HG02798 (cell line): ENCODE results near the gene AFDN.
"Not testable (repeated sequence)": the region's sequence is repeated elsewhere in the genome, so short reads cannot be mapped to it uniquely, and the experiment has no call there.

Source experiments
- ATAC-seq: cut with Tn5 transposase; IDR thresholded peaks from one replicate; pipeline ENCODE4 v1.9.1; 2021; ENCODE audit warnings: mild to moderate bottlenecking; ENCODE audit not compliant: unreplicated experiment, poor library complexity

The AFDN gene

DNA sequence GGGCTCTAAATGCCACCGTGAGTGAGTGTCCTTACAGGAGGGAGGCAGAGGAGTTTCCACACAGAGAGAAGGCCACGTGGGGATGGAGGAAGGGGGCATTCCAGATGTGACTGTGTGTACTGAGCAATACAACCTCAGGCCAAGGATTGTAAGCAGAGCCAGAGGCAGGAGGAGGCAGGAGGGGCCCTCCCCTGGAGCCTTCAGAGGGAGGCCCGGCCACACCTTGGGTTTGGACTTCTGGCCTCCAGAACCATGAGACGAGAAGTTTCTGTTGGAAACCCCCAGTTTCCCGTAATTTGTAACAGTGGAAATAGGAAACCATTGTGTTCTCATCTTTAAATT lies 161.4 kb downstream of the AFDN start:
- no peak for ATAC-seq

DNA sequence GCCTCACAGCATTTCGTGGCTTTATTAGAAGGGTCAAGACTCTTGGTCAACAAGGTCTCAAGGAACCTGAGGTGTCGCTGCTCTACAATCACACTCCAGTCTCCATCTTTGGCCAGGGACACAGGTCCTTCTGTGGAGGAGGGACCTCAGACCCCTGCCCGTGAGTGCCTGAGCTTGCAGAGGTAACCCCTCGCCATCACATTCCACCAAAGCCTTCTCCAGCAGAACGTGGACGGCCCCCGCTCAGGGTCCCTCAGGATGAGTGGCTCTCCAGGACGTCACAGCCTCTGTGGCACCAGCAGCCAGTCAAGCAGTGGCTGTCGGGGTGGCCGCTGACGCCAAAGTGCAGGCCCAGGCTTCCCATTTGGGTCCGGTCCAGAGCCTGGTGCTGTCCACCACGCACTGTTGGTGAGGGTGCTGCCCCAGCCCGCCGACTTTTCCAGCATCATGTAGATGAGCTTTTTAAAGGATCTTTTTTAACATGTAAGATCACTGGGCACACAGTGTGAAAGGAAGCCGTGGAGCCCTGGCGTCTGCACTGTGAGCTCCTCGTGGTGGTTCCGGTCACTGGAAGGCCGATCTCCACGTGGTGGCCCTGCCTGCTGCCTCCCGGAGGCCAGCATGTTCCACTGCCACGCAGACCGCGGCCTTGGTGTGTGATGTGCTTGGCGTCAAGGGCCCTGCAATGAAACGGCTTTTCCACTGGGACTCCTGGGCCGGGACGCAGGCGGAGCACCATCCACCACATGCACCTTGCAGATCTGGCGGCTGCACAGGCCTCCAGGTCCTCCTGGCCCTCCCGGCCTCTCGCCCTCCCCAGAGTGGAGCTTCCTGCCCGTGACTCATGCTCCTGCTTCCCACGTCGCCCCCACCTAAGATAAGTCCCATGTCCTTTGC lies 162.5 kb downstream of the AFDN start:
- ATAC-seq: no peak

DNA sequence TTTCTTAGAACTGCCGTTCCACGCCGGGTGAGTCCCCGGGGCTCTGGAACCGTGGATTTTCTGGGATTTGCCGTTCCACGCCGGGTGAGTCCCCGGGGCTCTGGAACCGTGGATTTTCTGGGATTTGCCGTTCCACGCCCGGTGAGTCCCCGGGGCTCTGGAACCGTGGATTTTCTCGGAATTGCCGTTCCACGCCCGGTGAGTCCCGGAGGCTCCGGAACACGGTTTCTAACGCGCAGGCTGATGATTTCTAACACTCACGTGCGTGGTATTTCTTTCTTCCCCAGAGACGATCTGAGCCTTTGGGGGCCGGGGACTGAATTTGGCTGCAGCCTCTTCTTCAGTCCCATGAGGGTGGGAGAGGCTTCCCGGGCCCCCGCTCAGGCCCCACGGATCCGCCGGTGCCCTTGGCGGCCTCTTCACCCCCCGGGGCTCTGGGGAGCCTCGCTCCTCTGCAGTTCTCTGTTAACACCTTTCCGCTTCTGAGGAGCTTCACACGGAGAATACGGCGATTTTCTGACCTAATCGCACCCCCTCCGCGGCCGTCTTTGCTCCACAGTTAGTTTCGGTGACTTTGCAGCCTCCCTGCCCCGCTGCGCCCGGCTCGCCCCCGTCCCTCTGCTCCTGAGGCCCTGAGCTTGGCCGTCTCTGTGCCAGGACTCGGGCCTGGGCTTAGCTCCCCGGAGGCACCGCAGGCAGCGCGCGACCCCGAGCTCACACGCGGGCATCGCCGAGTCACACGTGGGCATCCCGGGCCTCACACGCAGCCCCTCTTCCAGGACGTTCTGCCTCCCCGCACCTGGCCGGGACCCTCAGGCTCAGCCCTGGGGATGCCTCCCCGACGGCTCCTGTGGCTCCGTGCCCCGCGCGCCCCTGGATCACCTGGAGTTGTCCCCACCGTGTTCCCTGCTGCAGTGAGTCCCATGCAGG lies 163.6 kb downstream of the AFDN start:
- ATAC-seq: no peak

DNA sequence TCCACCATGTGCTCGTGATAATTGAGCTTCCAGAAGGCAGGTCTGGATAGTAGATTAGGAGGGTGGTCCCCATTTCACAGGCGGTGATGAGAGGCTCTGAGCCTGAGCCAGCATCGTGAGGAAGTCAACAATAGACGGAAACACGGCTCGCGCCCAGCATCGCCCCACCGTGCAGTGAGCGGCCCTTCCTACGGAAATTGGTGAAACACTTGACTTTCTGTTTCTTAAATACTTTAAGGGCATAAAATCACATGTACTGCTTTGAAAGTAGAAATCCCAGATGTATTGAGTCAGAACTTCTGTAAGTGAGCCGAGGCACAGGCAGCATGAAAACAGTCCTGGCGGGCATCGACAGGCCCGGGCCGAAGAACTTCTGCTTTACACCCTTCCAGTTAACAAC lies 166.5 kb downstream of the AFDN start:
- no peak for ATAC-seq

DNA sequence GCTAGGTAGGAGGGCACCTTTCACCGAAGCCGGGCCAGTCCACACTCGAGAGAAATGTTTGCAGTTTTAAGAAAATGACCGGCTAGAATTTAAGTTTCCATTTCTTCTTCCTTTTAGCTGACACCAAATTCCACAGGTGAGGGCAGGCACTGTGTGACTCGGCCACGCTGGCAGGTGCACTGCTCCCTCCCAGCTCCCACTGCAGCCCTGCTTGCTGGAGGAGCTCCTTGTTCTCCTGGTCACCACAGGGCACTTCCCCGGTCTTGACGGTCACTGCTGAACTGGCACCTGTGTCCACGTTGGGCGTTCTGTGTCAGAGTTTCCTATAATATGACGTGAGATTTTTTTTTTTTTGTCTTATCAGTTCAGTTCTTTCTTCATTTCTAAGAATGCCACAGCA lies 167.1 kb downstream of the AFDN start:
- no peak for ATAC-seq

DNA sequence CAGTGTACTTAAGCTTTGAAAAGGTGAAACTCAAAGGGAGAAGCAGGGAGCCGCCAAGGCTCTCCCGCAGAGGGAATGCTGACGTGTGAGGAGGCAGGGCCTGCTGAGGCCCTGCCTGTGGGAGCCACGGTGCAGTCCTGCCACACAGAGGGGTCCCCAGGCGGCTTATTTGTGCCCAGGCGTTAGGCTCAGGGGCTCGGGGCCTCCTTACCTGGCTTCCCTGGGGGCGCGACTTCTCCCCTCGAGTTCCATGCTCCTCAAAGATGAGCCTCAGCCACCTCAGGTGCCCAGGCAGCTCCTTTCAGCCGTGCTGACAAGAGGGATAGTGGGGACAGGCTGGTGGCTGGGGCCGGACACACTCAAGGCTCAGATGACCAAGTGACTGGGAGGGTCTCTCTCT lies 168.6 kb downstream of the AFDN start:
- ATAC-seq: no peak

DNA sequence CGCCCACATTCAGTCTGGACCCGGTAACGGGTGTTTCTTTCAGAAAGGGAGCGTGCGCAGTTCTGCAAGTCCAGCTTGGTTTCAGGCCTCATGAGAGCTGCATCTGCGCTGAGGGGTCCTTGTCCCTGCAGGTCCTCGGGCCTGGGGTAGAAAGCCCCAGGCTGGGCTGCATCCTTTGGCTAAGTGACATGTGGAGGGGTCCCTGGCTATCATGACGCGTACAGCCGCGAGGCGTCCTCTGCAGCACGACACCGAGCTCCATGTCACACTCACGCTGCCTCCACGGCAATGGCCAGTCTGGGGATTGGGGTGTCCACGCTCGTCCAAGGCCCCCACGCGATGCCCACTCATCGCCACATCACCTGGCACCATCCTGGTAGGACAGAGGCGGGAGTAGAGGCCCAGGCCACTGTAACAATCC lies 169.0 kb downstream of the AFDN start:
- ATAC-seq: no peak

DNA sequence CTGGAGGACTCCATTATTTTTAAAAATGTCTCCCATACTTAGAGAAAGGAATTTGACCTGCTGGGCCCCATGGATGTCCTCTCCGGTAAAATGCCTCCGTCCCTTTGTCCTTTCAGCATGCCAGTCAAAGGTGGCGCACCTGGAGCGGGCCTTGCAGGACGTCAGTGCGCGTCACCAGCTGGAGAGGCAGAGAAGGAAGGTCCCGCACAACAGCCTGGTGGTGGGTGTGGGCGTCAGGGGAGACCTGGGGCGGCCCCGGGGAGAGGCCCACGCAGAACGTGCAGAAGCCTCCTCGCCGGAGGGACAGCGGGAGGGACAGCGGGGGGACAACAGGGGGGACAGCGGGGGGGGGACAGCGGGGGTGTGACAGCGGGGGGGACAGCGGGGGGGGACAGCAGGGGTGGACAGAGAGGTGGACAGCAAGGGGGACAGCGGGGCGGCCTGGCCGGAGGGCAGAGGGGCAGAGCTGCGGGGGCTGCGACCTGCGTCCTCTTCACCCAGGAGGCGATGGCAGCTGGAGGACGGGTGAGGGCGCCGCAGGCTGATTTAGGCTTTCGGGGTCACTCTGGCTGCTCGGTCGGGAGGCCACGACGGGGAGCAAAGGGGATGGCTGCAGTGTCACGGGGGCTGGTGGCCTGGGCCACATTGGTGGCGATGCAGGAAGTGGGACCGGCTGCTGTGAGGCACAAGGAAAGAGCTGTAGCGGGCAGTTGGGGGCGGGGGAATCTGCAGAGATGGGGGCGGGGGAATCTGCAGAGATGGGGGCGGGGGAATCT lies 169.9 kb downstream of the AFDN start:
- ATAC-seq: no peak

DNA sequence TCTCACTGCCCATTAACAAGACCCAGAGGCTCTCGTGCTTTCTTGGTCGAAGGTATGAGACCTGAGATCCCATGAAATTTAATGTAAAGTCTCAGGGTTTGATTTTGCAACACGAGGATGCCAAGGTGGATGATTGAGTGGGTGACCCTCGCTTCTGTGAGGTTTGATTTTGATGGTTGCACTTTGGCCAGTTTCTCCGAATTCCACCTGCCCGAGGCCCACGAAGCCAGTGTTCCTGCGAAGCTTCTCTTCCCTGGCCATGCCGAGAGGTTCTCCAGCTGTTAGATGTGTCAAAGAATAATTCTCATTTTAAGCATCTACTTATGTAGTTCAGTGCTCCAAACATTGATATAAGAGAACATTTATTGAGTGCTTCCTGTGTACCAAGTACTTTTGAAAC lies 170.9 kb downstream of the AFDN start, which contains the start of gene KIF25:
Gene KIF25, plus strand, starts transcription at position 30 of the 400 bp plus-strand sequence. CDS start 31,915 bp downstream, outside the sequence.
- ATAC-seq: no peak

DNA sequence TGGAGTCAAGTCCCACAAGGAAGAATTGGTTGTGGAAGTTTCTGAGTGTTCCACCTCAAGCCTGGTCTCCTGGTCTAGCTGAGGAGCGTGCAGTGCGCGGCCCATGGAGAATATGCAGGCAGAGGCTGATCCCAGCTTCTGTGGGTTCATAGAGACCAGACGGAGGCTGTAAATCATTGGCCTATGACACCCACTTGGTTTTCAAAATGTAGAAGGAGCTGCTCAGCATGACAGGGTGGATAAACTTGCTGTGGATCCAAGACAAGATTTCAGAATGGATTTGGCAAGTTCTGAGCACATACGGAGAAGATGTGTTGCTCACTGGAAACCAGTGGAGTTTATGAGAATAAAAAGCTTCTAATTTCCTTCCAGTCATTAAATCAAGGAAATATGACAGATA lies 171.5 kb downstream of the AFDN start:
- no peak for ATAC-seq

DNA sequence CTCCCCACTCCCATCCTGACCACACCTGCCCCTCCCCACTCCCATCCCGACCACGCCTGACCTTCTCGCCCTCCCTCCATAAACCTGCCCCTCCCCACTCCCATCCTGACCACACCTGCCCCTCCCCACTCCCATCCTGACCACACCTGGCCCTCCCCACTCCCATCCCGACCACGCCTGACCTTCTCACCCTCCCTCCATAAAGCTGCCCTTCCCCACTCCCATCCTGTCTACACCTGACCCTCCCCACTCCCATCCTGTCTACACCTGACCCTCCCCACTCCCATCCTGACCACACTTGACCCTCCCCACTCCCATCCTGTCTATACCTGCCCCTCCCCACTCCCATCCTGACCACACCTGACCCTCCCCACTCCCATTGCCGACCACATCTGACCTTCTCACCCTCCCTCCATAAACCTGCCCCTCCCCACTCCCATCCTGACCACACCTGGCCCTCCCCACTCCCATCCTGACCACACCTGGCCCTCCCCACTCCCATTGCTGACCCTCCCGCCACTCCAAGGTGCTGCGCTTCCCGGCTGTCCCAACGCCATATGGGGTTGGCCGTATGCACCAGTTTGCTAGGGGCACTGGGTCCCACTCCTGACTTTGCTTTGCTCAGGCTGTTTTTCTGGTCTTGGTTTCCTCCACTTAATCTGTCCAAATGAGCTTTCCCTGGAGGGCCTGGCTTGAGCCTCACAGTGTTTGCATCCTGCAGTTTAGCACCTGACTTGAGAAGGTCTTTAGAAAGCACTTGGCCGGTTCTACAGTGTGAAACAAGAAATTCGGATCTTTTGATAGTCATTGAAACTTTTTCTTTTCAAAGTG lies 173.7 kb downstream of the AFDN start:
- no peak for ATAC-seq

DNA sequence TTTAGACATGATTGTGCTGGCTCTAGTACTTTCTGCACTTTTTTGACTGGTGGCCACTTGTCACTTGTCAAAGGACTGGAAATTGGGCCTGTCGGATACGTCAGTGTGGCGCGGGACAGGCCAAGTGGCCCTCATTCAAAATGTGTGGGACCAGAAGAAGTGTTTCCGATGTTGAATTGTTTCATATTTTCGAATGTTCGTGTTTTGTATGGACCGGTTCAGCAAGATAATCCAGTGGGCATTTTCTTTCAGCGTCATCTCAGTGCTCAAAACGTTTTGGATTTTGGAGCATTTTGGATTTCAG lies 174.3 kb downstream of the AFDN start:
- ATAC-seq: no peak

DNA sequence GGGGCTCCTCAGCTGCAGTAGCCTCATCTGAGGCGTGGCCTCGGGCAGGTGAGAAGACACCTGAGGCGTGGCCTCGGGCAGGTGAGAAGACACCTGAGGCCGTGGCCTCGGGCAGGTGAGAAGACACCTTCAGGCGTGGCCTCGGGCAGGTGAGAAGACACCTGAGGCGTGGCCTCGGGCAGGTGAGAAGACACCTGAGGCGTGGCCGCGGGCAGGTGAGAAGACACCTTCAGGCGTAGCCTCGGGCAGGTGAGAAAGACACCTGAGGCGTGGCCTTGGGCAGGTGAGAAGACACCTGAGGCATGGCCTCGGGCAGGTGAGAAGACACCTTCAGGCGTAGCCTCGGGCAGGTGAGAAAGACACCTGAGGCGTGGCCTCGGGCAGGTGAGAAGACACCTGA lies 174.8 kb downstream of the AFDN start:
- not testable (repeated sequence) for ATAC-seq

DNA sequence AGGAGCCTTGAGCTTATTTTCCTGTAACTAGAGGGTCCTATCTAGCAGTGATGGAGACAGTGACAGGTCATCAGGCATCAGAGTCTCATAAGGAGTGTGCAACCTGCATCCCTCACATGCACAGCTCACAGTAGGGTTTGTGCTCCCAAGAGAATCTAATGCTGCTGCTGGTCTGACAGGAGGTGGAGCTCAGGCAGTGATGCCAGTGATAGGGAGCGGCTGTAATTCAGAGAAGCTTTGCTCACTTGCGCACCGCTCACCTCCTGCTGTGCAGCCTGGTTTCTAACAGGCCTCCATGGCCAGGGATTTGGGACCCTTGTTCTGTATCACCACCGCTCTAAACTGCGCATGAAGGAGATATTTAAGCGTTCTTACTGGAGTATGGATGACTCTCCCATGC lies 176.1 kb downstream of the AFDN start:
- ATAC-seq: no peak

DNA sequence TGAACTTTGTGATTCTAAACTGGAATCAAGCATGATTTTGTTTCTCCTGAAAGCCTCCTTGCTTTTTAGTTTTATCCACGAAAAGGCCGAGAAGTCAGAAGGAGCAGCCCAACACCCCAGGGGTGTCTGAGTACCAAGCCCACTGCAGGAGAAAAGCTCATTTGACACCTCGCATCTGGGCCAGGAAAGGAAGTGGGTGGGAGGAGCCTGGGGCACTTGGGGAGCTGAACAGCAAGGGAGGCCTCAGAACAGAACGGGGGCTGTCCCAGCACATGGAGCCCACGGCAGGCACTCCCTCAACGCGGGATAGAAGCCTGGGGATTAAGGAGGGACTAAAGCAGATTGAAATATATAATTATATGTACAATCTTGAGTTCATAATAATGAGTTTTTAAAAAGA lies 177.3 kb downstream of the AFDN start:
- ATAC-seq: no peak

DNA sequence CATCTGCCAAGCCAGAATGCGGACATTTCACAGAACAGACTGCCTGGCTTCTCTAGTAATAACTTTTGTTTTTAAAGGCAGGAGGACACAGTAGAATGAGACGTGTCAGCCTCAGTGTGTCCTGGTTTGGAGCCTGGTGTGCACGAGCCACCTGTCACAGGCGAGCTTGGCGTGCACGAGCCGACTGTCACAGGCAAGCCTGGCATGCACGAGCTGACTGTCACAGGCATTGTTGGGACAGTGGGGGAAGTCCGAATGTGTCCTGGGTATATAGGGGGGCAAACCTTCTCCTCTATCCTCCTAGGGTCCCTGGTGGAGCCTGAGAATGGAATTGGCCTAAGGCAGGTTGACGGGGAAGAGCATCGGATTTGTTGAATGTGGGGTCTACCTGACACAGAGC lies 178.2 kb downstream of the AFDN start:
- no peak for ATAC-seq

DNA sequence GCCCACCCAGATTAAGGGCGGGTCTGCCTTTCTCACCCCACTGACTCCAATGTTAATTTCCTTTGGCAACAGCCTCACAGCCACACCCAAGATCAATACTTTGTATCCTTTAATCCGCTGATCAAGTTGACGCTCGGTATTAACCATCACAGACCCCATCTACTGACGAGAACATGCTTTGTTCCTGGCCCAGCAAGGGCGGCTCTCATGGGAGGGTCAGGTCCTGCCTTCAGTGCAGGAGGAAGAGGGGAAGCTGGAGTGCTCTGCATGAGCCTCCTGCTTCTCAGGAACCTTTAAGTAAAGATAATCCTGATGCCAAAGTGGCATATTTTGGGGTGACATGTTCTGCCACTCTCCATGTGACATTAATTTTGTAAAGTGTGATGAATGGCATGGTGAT lies 179.1 kb downstream of the AFDN start:
- no peak for ATAC-seq

DNA sequence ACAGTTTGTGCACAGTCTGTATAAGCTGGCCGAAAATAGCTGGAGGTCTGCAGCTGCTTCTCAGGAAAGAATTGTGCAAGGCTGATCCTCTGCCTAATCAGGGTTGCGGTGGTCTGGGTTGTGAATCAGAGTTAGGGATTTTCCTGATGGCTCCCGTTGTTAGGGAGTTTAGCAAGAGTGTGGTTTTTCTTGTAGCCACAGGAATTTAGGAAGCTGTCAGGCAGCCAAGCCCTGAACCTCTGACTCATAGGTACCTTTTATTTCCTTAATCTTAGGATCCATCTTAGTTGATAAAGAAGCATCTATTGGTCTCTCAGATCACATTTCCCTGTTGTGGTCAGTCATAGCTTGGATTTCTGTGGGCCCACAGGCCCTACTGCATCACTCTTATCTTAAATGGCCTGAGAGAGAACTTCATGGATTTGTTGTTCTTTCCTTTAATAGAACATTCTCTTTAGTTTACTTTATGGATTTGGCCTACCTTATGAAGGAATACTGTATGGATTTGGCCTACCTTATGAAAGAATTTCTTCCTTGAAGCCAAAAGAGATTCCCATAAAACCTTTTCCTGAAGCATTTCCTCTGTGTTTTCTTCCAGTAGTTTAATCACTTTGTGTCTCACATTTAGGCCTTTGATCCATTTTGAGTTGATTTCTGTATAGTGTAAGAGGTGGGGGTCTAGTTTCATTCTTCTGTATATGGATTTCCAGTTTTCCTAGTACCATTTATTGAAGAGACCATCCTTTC lies 181.1 kb downstream of the AFDN start:
- no peak for ATAC-seq

DNA sequence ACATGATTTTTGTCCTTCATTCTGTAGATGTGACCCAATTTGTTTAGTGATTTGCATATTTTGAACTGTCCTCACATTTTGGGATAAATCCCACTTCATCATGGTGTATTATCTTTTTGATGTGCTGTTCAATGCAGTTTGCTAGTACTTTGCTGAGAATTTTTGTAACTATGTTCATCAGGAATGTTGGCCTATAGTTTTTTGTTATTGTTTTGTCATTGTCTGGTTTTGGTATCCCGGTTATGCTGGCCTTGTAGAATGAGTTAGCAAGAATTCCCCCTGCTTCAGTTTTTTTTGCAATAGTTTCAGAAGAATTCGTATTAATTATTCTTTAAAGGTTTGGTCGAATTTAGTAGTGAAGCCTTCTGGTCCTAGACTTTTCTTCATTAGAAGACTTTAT lies 182.6 kb downstream of the AFDN start:
- no peak for ATAC-seq
